Osteoblast (primary cell): ENCODE measurements around the gene CLCNKA. TPM values are rescaled to one million over a fixed set of nuclear protein-coding genes. Genes with fewer than 3 reads are reported as not detected.
"Not testable (repeated sequence)": the region's sequence is repeated elsewhere in the genome, so short reads cannot be mapped to it uniquely, and the experiment has no call there.

ENCODE experiments used
- DNase-seq: peaks from one replicate; pipeline ENCODE4 v3.0.0; 2011; ENCODE audit warnings: low spot score, mixed read lengths; ENCODE audit not compliant: insufficient read length; ENCODE audit errors: missing footprints
- H2AFZ ChIP-seq: 2 replicates; pipeline ENCODE4 v1.6.0; 2011; ENCODE audit warnings: mild to moderate bottlenecking, low read length
- H3K27ac ChIP-seq: 2 replicates; pipeline ENCODE4 v1.5.1; 2011; ENCODE audit warnings: mild to moderate bottlenecking, low read depth, low read length, moderate library complexity
- H3K27me3 ChIP-seq: 2 replicates; pipeline ENCODE4 v1.6.0; 2012; ENCODE audit warnings: mild to moderate bottlenecking, control low read depth, inconsistent platforms, low read length, moderate library complexity; ENCODE audit not compliant: insufficient read depth
- H3K36me3 ChIP-seq: 2 replicates; pipeline ENCODE4 v1.5.1; 2011; ENCODE audit warnings: mild to moderate bottlenecking, low read length, control low read depth, moderate library complexity; ENCODE audit not compliant: insufficient read depth
- H3K4me1 ChIP-seq: 2 replicates; pipeline ENCODE4 v1.5.1; 2011; ENCODE audit warnings: mild to moderate bottlenecking, low read length, control low read depth, moderate library complexity; ENCODE audit not compliant: insufficient read depth
- H3K4me2 ChIP-seq: 2 replicates; pipeline ENCODE4 v1.6.0; 2011; ENCODE audit warnings: mild to moderate bottlenecking, low read length; ENCODE audit not compliant: insufficient read depth
- H3K4me3 ChIP-seq: fragments of 200-600 bp; sonication (generic); 3 replicates; pipeline ENCODE4 v1.5.1; 2012; ENCODE audit warnings: mild to moderate bottlenecking, low read length, inconsistent platforms; ENCODE audit not compliant: insufficient read depth
- H3K79me2 ChIP-seq: 2 replicates; pipeline ENCODE4 v1.6.0; 2012; ENCODE audit warnings: mild to moderate bottlenecking, low read length, control low read depth, inconsistent platforms; ENCODE audit not compliant: insufficient read depth
- H3K9me3 ChIP-seq: 2 replicates; pipeline ENCODE4 v1.5.1; 2011; ENCODE audit warnings: low read depth, low read length, control low read depth
- H4K20me1 ChIP-seq: 2 replicates; pipeline ENCODE4 v1.6.0; 2012; ENCODE audit warnings: mild to moderate bottlenecking, low read length, control low read depth; ENCODE audit not compliant: insufficient read depth
- CTCF ChIP-seq: IDR thresholded peaks from 2 replicates; pipeline ENCODE4 v1.5.1; 2011; ENCODE audit warnings: mild to moderate bottlenecking, low read depth, low read length, moderate library complexity; ENCODE audit errors: extremely low read depth
- total RNA-seq: library from RNA; depleted of rRNA; stranded (reverse); fragments of >200 nt; gene quantifications from 2 replicates; pipeline ENCODE4 v1.2.3, GENCODE V29; 2012

CLCNKA gene
- total RNA-seq, 1 donor: not detected

GRCh38 chr1:16018749-16019643 lies 2.8 kb upstream of the CLCNKA start:
- TF ChIP-seq CTCF: no peak
- Histone ChIP-seq H3K4me1 (peaks cover 53% of the 10 kb centered on the region), H3K4me3 (no peak overlapping the region), H2AFZ (no peak overlapping the region), H3K9me3 (no peaks in the 10 kb centered on the region), H3K4me2 (peak overlapping the region; percentile 84), H3K36me3 (no peaks in the 10 kb centered on the region), H3K27me3 (no peaks in the 10 kb centered on the region), H4K20me1 (no peaks in the 10 kb centered on the region), H3K27ac (peak overlapping the region; percentile 97), H3K79me2 (peaks cover 10% of the 10 kb centered on the region)
- DNase-seq: peak; percentile 72

- H2AFZ ChIP-seq: peak overlapping the region; percentile 7
- no peaks in the 10 kb centered on the region for H3K27me3 ChIP-seq
- H3K36me3 ChIP-seq: no peaks in the 10 kb centered on the region
- peak overlapping the region; percentile 97 for H3K27ac ChIP-seq
- DNase-seq: peak; percentile 97
- H4K20me1 ChIP-seq: no peaks in the 10 kb centered on the region
- peaks cover 10% of the 10 kb centered on the region for H3K79me2 ChIP-seq
- TF ChIP-seq CTCF: no peak
- peaks cover 51% of the 10 kb centered on the region for H3K4me1 ChIP-seq
- H3K4me2 ChIP-seq: peak overlapping the region; percentile 37
- no peak overlapping the region for H3K4me3 ChIP-seq
- H3K9me3 ChIP-seq: no peaks in the 10 kb centered on the region
Measured at GRCh38 chr1:16019644-16020277, 2.1 kb upstream of the CLCNKA start.

GRCh38 chr1:16020325-16020724 lies 1.5 kb upstream of the CLCNKA start:
- Histone ChIP-seq H3K79me2 (peaks cover 10% of the 10 kb centered on the region), H4K20me1 (no peaks in the 10 kb centered on the region), H3K27me3 (no peaks in the 10 kb centered on the region), H3K4me1 (peaks cover 51% of the 10 kb centered on the region), H3K4me2 (no peak overlapping the region), H3K9me3 (no peaks in the 10 kb centered on the region), H3K27ac (peak overlapping the region; percentile 97), H2AFZ (peak overlapping the region; percentile 7), H3K36me3 (no peaks in the 10 kb centered on the region), H3K4me3 (no peak overlapping the region)
- peak; percentile 85 for DNase-seq
- TF ChIP-seq CTCF: no peak

- Histone ChIP-seq H3K4me1 (peaks cover 48% of the 10 kb centered on the region), H3K79me2 (peaks cover 10% of the 10 kb centered on the region)
- not testable (repeated sequence) for H3K4me2 ChIP-seq, H2AFZ ChIP-seq, H3K27ac ChIP-seq, DNase-seq, H3K27me3 ChIP-seq, H3K36me3 ChIP-seq, H3K9me3 ChIP-seq, H4K20me1 ChIP-seq, H3K4me3 ChIP-seq
Measured at GRCh38 chr1:16020878-16021277, 958 bp upstream of the CLCNKA start.
